Right forelimb (tissue), 1 donor: ENCODE data around the gene SOSTDC1.
"Not testable (repeated sequence)": the region's sequence is repeated elsewhere in the genome, so short reads cannot be mapped to it uniquely, and the experiment has no call there.

Source experiments
- DNase-seq: peaks from one replicate; pipeline ENCODE4 v3.0.0-alpha.2; 2018

SOSTDC1 gene

GRCh38 chr7:16460789-16461493 is 4.6 kb downstream of the SOSTDC1 start:
- no peak for DNase-seq

GRCh38 chr7:16456303-16456702 is 9.2 kb downstream of the SOSTDC1 start:
- not testable (repeated sequence) for DNase-seq

- no peak for DNase-seq
Observed at GRCh38 chr7:16455591-16455990, 9.9 kb downstream of the SOSTDC1 start.

GRCh38 chr7:16450366-16450765 is 15.2 kb downstream of the SOSTDC1 start:
- DNase-seq: no peak

- no peak for DNase-seq
Observed at GRCh38 chr7:16447876-16448275, 17.7 kb downstream of the SOSTDC1 start.

GRCh38 chr7:16446508-16446907 is 19.0 kb downstream of the SOSTDC1 start:
- no peak for DNase-seq

GRCh38 chr7:16443871-16444270 is 21.7 kb downstream of the SOSTDC1 start:
- not testable (repeated sequence) for DNase-seq

- DNase-seq: no peak
Observed at GRCh38 chr7:16438988-16439387, 26.6 kb downstream of the SOSTDC1 start.

- no peak for DNase-seq
Observed at GRCh38 chr7:16436306-16436705, 29.2 kb downstream of the SOSTDC1 start.

- DNase-seq: no peak
Observed at GRCh38 chr7:16433568-16434122, 31.9 kb downstream of the SOSTDC1 start.

- no peak for DNase-seq
Observed at GRCh38 chr7:16432425-16432731, 33.2 kb downstream of the SOSTDC1 start.

- DNase-seq: no peak
Observed at GRCh38 chr7:16431646-16432424, 33.7 kb downstream of the SOSTDC1 start.

GRCh38 chr7:16430133-16430532 is 35.4 kb downstream of the SOSTDC1 start:
- DNase-seq: no peak

- no peak for DNase-seq
Observed at GRCh38 chr7:16428672-16429071, 36.9 kb downstream of the SOSTDC1 start.

- no peak for DNase-seq
Observed at GRCh38 chr7:16428182-16428581, 37.4 kb downstream of the SOSTDC1 start.

- DNase-seq: no peak
Observed at GRCh38 chr7:16423761-16424160, 41.8 kb downstream of the SOSTDC1 start.

GRCh38 chr7:16422917-16423316 is 42.6 kb downstream of the SOSTDC1 start:
- DNase-seq: no peak

GRCh38 chr7:16422103-16422435 is 43.5 kb downstream of the SOSTDC1 start:
- no peak for DNase-seq

- DNase-seq: peak; percentile 83
Observed at GRCh38 chr7:16421333-16422102, 44.0 kb downstream of the SOSTDC1 start, which contains the start of gene CRPPA. Gene CRPPA, minus strand, starts transcription at chr7:16421538. Its CDS starts 216 bp downstream, at chr7:16421322.

- peak; percentile 93 for DNase-seq
Observed at GRCh38 chr7:16420649-16421332, 44.7 kb downstream of the SOSTDC1 start.

GRCh38 chr7:16420329-16420648 is 45.2 kb downstream of the SOSTDC1 start:
- no peak for DNase-seq

- DNase-seq: no peak
Observed at GRCh38 chr7:16419859-16420258, 45.7 kb downstream of the SOSTDC1 start.

- no peak for DNase-seq
Observed at GRCh38 chr7:16419126-16419525, 46.4 kb downstream of the SOSTDC1 start.
